ENCODE results near the gene ACE.
"Not testable (repeated sequence)": the region's sequence is repeated elsewhere in the genome, so short reads cannot be mapped to it uniquely, and the experiment has no call there.

The ACE gene

DNA sequence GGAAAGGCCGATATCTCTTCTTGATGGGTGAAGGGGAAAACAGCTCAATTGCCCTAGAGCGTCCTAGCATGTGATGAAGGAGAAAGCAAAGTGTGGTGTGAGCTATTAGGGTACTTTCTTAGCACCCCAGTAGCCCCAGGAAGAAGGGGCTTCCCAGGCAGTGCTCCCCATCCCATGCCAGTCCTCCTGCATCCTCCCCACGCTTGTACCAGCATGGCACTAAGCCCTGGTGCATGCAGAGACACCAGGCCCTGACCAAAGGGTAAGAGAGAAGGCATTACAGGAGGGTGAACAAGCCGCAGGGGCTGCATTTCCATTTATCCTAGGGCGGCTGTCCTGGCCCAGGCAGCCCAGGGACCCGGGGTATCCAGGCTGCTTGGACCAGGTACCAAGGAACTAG, 33.8 kb upstream of the ACE start:
- no peak for DNase-seq (ENCODE audit: low read depth in 1 of 2, low spot score in 1 of 2)

DNA sequence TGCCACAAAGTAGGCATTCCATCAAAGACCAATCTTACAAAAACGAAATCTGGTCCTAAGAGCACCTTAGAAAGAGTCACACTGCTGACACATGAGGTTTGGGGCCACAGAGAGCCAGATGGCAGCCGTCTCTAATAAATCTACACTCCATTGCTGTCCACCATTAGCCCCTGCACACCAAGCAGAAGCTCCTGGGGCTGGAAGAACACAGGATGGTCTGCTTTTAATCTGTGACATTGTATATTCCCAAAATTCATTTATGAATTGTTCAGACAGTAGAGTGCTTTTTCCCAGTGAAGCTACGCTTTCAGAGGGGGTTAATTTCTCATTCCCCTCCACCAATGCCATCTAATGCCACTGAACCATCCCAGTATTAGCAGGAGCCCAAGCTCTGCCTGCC, 32.4 kb upstream of the ACE start:
- no peak for DNase-seq (ENCODE audit: low read depth in 1 of 2, low spot score in 1 of 2)

DNA sequence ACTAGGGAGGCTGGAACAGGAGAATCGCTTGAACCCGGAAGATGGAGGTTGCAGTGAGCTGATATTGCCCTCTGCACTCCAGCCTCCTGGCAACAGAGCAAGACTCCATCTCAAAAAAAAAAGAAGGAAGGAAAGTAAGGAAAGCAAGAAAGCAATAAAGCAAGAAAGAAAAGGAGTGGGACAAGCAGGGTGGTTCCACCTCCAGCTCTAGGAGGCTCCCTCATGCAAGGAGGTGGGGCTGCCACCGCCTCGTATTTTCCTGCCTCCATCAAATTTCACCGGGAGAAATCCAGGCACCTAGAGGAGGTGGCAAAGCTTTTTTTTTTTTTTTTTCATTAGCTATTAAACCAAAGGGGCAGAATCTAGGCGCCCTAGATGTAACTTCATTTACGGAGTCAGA, 31.8 kb upstream of the ACE start:
- DNase-seq (ENCODE audit: low read depth in 1 of 2, low spot score in 1 of 2), result no peak

DNA sequence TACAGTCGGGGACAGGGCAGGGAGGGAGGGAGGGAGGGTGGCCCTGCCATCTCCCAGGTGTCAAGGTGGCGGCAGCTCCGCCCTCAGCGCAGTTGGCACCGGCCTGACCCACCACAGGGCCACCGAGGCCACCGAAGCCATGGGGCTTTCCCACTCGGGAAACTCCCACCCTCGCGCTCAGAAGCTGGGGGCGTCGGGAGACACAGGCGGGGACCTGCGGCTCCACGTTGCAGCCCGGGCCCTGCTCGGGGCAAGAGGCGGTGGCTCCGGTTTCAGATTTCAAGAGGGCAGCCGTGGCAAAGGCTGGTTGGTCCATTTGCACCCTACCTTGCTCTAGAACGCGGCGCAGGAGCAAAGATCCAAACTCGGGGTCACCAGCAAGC, 31.3 kb upstream of the ACE start:
- DNase-seq (ENCODE audit: low read depth in 1 of 2, low spot score in 1 of 2), result peak in 1 of 2 donors; percentile 64

DNA sequence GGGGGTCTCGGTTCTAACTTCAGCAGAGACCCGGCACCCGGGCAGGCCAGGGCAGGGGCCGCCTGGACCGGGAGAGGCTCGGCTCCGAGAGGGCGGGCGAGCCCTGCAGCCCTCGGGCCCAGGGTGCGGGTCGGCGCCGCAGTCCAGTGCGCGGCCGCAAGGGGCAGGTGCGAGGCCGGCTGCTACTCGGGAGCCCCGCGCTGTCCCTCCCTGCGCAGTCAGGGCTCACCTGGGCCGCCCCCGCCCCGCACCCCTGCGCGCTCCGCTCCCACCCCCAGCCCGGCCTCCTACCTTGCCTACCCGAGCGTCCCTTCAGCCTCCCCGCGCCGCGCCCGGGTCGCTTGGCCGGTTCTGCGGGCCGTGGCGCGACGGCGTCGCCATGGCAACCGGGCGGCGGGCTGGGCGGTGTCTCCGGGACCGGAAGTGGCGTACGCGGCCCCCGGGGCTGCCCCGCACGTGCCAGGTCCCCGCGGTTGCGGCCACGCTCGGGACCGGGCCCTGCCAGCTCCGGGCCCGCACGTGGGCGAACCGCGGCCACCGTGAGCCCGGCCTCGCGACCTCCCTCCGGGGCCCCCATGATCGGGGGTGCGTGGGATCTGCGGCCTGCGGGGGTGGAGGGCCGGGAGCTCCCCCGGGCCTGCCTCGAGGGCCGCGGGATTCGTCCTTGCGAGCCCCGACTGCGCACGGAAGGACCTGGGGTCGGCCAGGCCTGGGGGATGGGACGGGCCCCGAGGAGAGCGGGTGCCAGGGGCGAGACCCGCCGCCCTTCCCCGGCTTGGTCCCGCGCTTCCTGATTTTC, 30.7 kb upstream of the ACE start, which contains the start of gene CYB561:
Gene CYB561, minus strand, starts transcription at position 353 of the 799 bp plus-strand sequence. CDS start 8,759 bp downstream, outside the sequence.
- DNase-seq (ENCODE audit: low read depth in 1 of 2, low spot score in 1 of 2), result peak; percentile 35 to 64

DNA sequence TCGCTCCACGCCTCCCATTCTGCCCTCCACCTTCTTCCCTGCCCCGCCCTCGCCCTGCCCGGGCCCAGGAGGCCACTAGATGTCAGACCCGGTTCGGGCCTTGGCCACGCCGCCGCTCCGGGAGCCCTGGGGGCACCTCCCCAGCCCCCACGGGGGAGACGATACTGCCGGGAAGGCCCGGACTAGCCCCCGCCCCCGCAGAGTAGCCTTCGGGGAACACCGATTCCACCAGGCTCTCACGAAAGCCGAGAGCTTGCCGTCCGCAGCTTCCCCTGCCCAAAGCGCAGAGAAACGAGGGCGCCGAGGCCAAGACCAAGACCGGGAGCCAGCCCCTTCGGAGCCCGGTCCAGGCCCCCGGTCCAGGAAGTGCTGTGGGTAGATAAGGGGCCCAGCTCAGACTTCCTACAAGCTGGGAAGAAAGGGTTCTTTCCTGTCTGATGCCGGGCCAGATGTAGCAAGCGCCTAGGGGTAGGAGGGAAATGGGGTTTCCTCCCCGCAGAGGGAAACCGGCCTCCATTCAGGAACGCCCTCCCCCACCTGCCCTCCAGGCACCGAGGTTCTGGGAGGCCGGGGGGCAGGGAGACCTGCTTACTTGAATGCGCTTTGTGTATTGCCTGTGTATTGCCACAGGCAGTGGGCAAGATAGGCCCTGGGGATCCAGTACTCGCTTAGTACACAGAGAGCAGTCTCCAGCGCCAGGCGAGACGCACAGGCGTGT, 29.9 kb upstream of the ACE start:
- peak; percentile 17 to 39 for DNase-seq (ENCODE audit: low read depth in 1 of 2, low spot score in 1 of 2)

DNA sequence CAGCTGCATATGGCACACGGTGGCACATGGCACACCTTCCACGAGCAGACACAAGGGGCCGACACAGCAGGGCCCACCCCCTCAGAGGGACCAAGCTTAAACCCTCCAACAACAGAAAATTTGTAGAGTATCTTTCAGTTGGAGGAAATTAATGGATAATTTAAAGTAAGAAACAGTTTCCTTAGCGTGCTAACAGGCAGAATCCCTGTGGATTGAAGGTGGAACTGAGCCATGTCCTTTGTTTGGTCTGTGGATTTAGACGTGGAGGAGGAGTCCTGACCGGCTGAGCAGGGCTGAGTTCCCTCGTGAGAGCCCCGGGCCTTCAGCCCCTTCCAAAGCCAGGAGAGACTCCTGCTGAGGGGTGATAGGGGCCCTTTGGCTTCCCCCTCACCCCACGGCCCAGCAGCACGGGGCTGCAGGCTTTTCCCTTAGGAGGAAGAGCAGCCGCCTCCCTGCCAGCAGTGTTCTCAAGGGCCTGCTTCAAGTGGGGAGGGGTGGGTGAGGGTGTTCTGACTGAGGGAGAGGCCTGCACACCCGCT, 29.3 kb upstream of the ACE start:
- no peak for DNase-seq (ENCODE audit: low read depth in 1 of 2, low spot score in 1 of 2)

DNA sequence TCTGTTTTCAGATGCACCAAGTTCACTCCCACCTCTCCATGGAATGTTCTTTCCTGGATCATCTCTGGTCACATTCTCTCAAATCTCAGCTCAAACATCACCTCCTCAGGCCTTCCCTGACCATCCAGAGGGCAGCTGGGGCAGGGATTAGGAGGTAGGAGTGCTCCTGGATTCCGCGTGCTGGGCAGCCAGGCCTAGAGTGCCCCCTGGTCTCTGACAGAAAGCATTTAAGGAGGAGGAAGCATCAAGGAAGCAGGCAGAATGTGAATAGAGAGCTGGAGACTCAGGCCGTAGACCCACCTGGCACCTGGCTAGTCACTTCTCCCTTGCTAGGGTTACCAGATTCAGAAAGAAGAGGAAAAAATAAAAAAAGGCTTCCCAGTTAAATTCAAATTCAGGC, 28.2 kb upstream of the ACE start:
- no peak for DNase-seq (ENCODE audit: low read depth in 1 of 2, low spot score in 1 of 2)

DNA sequence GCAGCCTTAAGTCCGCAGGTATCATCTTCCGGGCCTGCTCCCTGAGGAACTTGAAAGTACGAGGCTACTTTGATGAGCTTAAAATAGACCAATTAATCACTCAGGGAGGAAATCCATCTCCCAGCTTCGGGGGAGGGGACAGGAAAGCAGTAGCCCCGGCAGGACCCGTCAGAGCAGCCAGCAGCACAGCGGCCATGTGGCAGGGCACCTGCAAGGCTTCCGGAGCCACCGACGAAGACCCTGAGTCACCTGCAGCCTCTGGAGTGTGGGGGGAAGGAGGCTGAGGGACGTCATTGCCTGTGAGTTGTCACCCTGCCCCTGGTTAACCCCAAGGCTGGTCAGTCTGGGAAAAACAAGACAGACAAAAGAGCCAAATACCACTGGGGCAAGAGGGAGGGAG, 26.3 kb upstream of the ACE start:
- no peak for DNase-seq (ENCODE audit: low read depth in 1 of 2, low spot score in 1 of 2)

DNA sequence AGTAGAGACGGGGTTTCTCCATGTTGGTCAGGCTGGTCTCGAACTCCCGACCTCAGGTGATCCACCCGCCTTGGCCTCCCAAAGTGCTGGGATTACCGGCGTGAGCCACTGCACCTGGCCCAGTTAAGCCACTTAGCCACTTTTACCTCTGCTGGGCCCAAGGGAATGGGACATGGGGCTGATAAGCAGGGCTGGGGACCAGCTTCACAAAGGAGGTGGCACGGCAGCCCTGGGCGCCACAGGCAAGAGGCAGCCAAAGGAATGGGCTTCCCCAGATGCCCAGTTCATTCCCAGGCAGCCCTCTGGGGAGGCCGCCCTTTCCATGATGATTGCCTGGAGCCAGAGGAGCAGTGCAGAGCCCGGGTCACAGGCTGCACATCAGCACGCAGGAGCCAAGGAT, 25.7 kb upstream of the ACE start:
- DNase-seq (ENCODE audit: low read depth in 1 of 2, low spot score in 1 of 2), result no peak

DNA sequence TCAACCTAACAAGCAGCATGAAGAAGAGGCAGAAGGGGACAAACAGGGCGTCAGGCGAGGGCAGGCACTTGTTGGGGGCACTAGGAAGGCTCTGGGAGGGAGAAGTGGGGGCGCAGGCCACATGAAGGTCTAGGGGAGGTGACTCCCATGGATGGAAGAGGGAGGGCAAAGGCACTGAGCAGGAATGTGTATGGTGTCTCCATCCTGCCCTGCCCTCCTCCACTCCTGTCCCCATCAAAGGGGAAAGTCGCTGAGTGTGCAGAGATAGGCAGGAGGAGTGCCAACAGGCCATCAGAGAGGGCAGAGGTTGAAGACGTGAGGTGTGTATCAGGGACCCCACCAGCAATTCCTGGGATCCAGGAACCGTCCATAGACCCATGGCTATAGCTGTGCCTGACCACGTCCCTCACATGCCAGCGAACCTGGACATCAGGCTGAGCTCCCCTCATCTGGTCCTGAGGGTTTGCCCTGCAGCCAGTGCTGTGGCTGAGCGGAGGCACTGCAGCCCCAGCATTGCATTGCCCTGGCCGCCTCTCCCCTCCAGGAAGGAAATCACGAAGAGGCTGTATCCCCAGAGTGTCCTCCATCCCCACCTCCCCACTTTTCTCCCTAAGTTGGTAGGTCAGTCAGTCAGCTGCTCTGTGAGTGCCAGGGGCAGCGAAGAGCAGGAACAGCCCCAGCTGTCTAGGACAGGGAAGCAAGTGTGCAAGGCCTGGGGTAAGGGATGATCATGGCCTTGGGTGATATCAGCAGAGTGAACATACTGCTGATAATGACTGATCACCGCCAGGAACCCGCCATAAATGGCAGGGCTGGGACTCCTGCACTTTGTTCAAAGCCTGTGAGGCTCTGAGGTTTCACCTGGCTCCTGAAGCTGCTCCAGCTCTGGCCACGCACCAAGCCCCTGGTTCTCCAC, 24.6 kb upstream of the ACE start:
- DNase-seq (ENCODE audit: low read depth in 1 of 2, low spot score in 1 of 2), result no peak

DNA sequence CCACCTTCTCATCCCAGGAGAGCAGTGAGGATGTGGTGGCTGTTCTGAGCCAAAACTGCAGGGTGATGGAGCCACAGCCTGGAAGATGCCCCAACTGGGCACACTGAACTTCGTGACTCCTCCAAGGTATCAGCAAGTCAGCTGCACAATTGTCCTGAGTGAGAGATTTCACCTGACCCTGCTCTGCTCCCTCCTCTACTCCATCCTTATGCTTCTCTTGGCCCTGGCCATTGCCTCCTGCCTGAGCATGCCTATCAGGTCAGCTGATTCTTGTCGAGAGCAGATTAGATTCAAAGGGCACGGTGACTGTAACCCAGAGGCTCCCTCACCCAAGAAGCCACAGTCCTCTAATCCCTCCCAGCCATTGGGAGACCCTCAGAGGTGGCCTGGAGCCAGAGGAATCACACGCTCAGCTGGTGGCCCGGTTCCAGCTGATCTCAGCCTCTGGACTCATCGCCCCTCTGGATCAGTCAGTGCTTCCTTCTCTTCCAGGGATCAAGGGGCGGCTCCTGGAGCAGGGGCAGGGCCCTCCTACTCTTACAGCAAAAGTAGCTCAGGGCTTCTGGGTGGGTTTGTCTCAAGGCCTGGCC, 23.8 kb upstream of the ACE start:
- no peak for DNase-seq (ENCODE audit: low read depth in 1 of 2, low spot score in 1 of 2)

DNA sequence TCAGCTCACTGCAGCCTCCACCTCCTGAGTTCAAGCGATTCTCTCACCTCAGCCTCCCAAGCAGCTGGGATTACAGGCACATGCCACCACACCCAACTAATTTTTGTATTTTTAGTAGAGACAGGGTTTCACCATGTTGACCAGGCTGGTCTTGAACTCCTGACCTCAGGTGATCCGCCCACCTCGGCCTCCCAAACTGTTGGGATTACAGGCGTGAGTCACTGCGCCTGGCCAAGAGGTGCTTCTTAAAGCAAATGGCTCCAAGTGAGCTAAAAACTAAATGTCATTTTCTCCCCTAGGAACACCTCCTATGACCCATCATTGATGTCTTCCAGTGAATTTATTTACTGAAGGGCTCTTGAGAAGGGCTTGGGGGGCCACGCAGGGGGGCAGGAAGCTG, 22.5 kb upstream of the ACE start:
- DNase-seq (ENCODE audit: low read depth in 1 of 2, low spot score in 1 of 2), result not testable (repeated sequence)

DNA sequence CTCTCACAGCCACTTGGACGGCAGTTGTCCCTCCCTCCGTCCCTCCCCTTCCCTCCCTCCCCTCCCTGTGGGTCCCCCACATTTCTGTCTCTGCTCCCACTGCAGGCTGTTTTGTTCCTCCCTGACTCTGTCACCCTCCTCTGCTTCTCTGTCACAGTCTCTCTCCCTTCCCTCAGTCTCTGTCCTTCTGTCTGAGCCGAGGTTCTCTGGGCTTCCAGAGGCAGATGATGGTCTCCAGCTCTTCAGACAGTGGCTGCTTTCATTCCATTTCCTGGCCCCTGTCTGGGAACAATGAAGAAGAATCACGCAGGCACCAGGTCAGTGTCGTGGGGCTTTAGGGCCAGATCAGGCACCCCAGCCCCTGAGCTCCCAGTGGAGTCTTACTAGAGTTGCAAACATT, 21.9 kb upstream of the ACE start:
- DNase-seq (ENCODE audit: low read depth in 1 of 2, low spot score in 1 of 2), result no peak

DNA sequence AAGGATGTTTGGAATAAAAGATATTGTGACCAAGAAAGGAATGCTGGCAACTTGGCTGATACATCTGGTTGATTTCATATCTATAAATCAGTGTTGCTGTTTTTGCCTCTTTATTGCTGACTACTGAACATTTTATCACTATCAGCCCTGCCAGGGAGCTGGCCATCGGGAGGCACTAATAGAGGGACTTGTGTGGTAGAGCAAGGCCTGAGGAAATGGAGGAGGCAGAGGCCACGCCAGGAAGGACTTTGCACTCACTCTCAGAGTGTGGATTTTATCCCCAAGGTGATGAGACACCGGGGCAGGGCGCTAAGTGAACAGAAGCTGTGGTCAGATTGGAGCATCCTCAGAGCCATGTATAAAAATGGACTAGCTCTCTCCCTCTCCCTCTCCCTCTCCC, 21.4 kb upstream of the ACE start:
- no peak for DNase-seq (ENCODE audit: low read depth in 1 of 2, low spot score in 1 of 2)

DNA sequence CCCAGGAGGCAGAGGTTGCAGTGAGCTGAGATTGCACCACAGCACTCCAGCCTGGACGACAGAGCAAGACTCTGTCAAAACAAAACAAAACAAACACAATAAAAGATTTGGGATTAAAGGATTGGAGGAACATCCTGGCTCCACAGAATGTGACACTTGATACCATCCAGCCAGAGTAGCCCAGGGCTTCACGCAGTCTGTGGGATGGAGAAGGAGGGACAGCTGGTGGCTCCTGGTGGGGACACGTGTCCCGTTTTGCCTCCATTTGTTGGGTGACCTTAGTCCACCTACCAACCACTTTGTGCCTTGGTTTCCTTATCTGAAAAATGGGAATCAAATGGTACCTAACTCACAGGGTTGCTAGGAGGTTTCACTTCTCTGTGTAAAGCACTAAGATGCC, 18.4 kb upstream of the ACE start:
- DNase-seq (ENCODE audit: low read depth in 1 of 2, low spot score in 1 of 2), result no peak

DNA sequence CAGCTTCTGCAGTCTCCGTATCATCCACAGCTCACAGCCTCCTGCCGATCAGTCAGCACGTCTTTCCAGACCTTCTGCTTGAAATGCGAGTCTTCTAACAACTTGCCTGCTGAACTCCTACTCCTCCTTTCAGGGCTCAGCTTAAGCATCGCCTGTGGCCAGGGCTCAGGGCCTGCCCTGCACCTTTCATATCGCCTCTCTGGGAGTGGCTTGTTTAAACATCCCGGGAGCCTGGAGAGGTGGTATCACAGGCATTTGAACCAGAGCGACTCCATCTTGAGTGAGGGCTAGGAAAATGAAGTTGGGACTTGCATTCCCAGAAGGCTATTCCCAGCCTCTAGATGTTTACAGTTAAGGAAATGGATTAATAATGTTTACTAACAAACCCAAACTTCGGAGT, 16.8 kb upstream of the ACE start:
- no peak for DNase-seq (ENCODE audit: low read depth in 1 of 2, low spot score in 1 of 2)

DNA sequence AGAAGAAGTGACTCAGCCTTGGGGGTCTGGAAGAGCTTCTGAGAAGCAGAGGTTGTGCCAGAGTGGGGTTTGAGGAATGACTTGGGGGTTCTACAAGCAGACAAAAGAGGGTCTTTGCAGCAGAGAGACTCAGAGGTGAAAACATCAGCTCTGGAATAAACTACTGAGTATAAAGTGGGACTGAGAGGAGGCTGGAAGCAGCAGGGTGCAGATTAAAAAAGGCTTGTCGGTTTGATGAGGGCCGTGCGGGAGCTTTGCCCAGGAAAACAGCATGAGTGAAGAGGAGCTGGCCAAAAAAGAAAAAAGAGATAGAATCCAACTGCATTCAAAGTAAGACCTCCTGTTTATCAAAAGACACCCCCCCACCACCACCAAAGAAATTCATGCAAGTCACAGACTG, 13.1 kb upstream of the ACE start:
- DNase-seq (ENCODE audit: low read depth in 1 of 2, low spot score in 1 of 2), result no peak

DNA sequence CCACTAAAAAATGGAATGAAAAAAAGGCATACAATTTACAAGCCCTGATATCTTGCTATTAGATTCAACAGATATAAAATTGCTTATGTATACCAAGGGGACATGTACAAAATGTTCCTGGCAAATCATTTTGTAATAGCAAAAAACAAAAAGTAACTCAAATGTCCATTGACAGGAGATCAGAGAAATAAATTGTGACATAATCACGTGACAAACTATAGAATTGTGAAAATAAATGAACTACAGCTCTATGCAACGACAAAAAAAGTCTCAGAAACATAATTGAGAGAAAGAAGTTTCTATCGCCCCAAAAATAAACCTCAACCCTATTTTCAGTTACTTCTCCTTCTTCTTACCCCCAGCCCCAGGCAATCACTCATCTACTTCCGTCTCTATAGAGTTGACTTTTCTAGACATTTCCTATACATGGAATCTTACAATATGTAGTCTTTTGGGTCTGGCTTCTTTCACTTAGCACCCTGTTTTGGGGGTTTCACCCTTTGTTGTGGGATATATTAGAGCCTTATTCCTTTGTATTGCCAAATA, 12.1 kb upstream of the ACE start:
- no peak for DNase-seq (ENCODE audit: low read depth in 1 of 2, low spot score in 1 of 2)

DNA sequence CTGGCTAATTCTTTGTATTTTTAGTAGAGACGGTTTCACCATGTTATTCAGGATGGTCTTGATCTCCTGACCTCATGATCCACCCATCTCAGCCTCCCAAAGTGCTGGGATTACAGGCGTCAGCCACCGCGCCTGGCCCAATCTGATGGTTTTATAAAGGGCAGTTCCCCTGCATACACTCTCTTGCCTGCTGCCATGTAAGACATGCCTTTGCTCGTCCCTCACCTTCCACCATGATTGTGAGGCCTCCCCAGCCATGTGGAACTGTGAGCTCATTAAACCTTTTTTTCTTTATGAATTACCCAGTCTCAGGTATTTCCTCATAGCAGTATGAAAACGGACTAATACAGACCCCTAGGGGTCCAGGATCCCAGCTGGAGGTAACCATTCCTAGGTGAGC, 8.8 kb upstream of the ACE start:
- not testable (repeated sequence) for DNase-seq (ENCODE audit: low read depth in 1 of 2, low spot score in 1 of 2)

DNA sequence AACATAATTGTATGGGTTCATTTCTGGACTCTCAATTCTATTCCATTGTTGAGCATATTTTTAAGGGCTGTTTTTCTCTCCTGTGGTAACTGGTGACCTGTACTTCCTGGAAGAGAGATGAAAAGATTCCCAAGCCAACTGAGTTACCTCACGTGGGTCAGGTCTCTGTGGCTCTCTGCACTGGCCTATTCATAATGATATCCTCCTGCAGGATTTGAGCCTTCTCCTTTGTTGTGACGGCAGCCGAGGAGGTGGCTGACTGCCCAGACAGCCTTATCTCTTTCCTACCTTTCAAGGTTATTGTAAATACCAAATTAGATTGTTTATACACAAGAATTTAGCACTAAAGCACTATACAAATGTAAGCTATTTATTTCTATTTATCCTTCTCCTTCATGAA, 2.7 kb upstream of the ACE start:
- DNase-seq (ENCODE audit: low read depth in 1 of 2, low spot score in 1 of 2), result no peak

Data from activated T-helper 1 cell treated with anti-CD3 and anti-CD28 coated beads, Interleukin-2, amount 50 U/mL, for 16 hours (primary cell).